ENCODE data around the gene CPNE2.

- TF ChIP-seq FOXA2 (IDR thresholded peaks at IDR 0.05): no peak
- TF ChIP-seq REST (IDR thresholded peaks at IDR 0.05): no peak
- TF ChIP-seq CTCF (IDR thresholded peaks at IDR 0.05; ENCODE audit: low read depth, low read length, missing input control): no peak
- no peak for TF ChIP-seq ZBTB33 (IDR thresholded peaks at IDR 0.05)
- TF ChIP-seq GABPA (IDR thresholded peaks at IDR 0.05 in 1 of 2, conservative IDR thresholded peaks at IDR 0.05 in 1 of 2): no peak
- TF ChIP-seq YY1 (IDR thresholded peaks at IDR 0.05): no peak
- no peak for TF ChIP-seq RXRA (IDR thresholded peaks at IDR 0.05)
- no peak for TF ChIP-seq RAD21 (IDR thresholded peaks at IDR 0.05)
- TF ChIP-seq FOXA1 (IDR thresholded peaks at IDR 0.05): no peak
- TF ChIP-seq HNF4A (conservative IDR thresholded peaks at IDR 0.05): no peak
- no peak for TF ChIP-seq ATF3 (IDR thresholded peaks at IDR 0.05)
- no peak for TF ChIP-seq SP1 (IDR thresholded peaks at IDR 0.05)
- TF ChIP-seq JUND (IDR thresholded peaks at IDR 0.05): no peak
Observed at GRCh38 chr16:57125969-57126368, 33.6 kb downstream of the CPNE2 start.
